Uterus (tissue), 2 donors: ENCODE measurements around the gene PDZD11.

Source experiments
- CTCF ChIP-seq, 4 experiments: fragments of 200-600 bp in 2 of 4; fragments of 450-650 bp in 2 of 4; sonication (generic) in 2 of 4; IDR thresholded peaks; one replicate each; pipeline ENCODE4 v1.5.1; 2016 to 2019; ENCODE audit warnings: antibody characterized with exemption in 4 of 4, mild to moderate bottlenecking in 2 of 4, moderate library complexity in 1 of 4
- POLR2A ChIP-seq, 2 donors: fragments of 450-650 bp; IDR thresholded peaks; one replicate each; pipeline ENCODE4 v1.6.1; 2016; ENCODE audit warnings: antibody characterized with exemption in 2 of 2, mild to moderate bottlenecking in 1 of 2, moderate library complexity in 1 of 2

GRCh38 chrX:70301716-70302115, 12.0 kb upstream of the PDZD11 start:
- TF ChIP-seq CTCF (IDR thresholded peaks at IDR 0.05) (no peak), POLR2A (IDR thresholded peaks at IDR 0.05) (no peak)
